ENCODE data around the gene RIPOR3.
"Not testable (repeated sequence)": the region's sequence is repeated elsewhere in the genome, so short reads cannot be mapped to it uniquely, and the experiment has no call there.

- TF ChIP-seq FOXJ3 (CRISPR knock-in tag; IDR thresholded peaks at IDR 0.05); MXI1 (IDR thresholded peaks at IDR 0.05; ENCODE audit: low read depth, low read length); TAF1 (IDR thresholded peaks at IDR 0.05; ENCODE audit: borderline replicate concordance, low read depth, low read length); SMC3 (IDR thresholded peaks at IDR 0.05; ENCODE audit: low read depth, low read length); CTCF (IDR thresholded peaks at IDR 0.05); GABPA (IDR thresholded peaks at IDR 0.05; ENCODE audit: low read depth); YY1 (IDR thresholded peaks at IDR 0.05; ENCODE audit: low read depth); POLR2AphosphoS5 (IDR thresholded peaks at IDR 0.05; ENCODE audit: low read depth, low read length); USF1 (IDR thresholded peaks at IDR 0.05; ENCODE audit: borderline replicate concordance, low read depth); MEF2A (IDR thresholded peaks at IDR 0.05; ENCODE audit: borderline replicate concordance, low read depth): not testable (repeated sequence)
Observed at GRCh38 chr20:50620459-50620858, 70.9 kb downstream of the RIPOR3 start.

Measured in SK-N-SH (cell line).